ENCODE data around the gene CHD8.

GRCh38 chr14:21449899-21450216 is 6.1 kb downstream of the CHD8 start:
- TF ChIP-seq CTCF (conservative IDR thresholded peaks at IDR 0.05; ENCODE audit: low read depth, low read length), result no peak
- no peak for TF ChIP-seq EZH2phosphoT487 (IDR thresholded peaks at IDR 0.05; ENCODE audit: borderline replicate concordance, low read length)

Measured in PC-3 (cell line).